CD4-positive, alpha-beta T cell treated with Interferon alpha-2 for 1 hour (primary cell): ENCODE results near the gene PBX3.

ENCODE experiments used
- DNase-seq, 2 donors: peaks; one replicate each; pipeline ENCODE4 v3.0.0-alpha.2; 2020 to 2022

Gene PBX3

GRCh38 chr9:125985142-125985997, 238.2 kb downstream of the PBX3 start:
- no peak for DNase-seq

GRCh38 chr9:125985998-125986655, 239.0 kb downstream of the PBX3 start:
- no peak for DNase-seq

- no peak for DNase-seq
These were observed 239.8 kb downstream of the PBX3 start for GRCh38 chr9:125986966-125987365.

GRCh38 chr9:125987420-125987819, 240.2 kb downstream of the PBX3 start:
- no peak for DNase-seq

- no peak for DNase-seq
These were observed 241.4 kb downstream of the PBX3 start for GRCh38 chr9:125988479-125989050.

GRCh38 chr9:125989090-125989501, 241.9 kb downstream of the PBX3 start:
- DNase-seq, result no peak

- DNase-seq, result no peak
These were observed 242.5 kb downstream of the PBX3 start for GRCh38 chr9:125989524-125990180.

- DNase-seq, result no peak
These were observed 243.1 kb downstream of the PBX3 start for GRCh38 chr9:125990186-125990792.

GRCh38 chr9:125990793-125991220, 243.6 kb downstream of the PBX3 start:
- DNase-seq, result no peak

- no peak for DNase-seq
These were observed 244.8 kb downstream of the PBX3 start for GRCh38 chr9:125991886-125992529.

- DNase-seq, result no peak
These were observed 245.4 kb downstream of the PBX3 start for GRCh38 chr9:125992557-125992956.

- DNase-seq, result no peak
These were observed 246.3 kb downstream of the PBX3 start for GRCh38 chr9:125993466-125993865.

- DNase-seq, result no peak
These were observed 247.1 kb downstream of the PBX3 start for GRCh38 chr9:125994066-125994943.

- DNase-seq, result no peak
These were observed 247.8 kb downstream of the PBX3 start for GRCh38 chr9:125995006-125995405.

GRCh38 chr9:125995706-125996105, 248.5 kb downstream of the PBX3 start:
- no peak for DNase-seq

GRCh38 chr9:125996791-125997190, 249.6 kb downstream of the PBX3 start:
- DNase-seq, result no peak

GRCh38 chr9:125997196-125997823, 250.1 kb downstream of the PBX3 start:
- no peak for DNase-seq

GRCh38 chr9:125998837-125999503, 251.8 kb downstream of the PBX3 start:
- DNase-seq, result no peak

GRCh38 chr9:125999504-125999881, 252.3 kb downstream of the PBX3 start:
- DNase-seq, result no peak

- DNase-seq, result no peak
These were observed 253.1 kb downstream of the PBX3 start for GRCh38 chr9:126000256-126000655.
